HG03108 (cell line): ENCODE data around the gene APOC1.
"Not testable (repeated sequence)": the region's sequence is repeated elsewhere in the genome, so short reads cannot be mapped to it uniquely, and the experiment has no call there.

Experiments used
- ATAC-seq: cut with Tn5 transposase; IDR thresholded peaks from one replicate; pipeline ENCODE4 v1.9.1; 2021; ENCODE audit warnings: moderate library complexity; ENCODE audit not compliant: unreplicated experiment

The APOC1 gene

GRCh38 chr19:44912854-44913253, 1.6 kb upstream of the APOC1 start:
- no peak for ATAC-seq

- not testable (repeated sequence) for ATAC-seq
Observed at GRCh38 chr19:44913512-44914432, 636 bp upstream of the APOC1 start.

GRCh38 chr19:44924243-44924725, 9.9 kb downstream of the APOC1 start:
- ATAC-seq: no peak

DNA sequence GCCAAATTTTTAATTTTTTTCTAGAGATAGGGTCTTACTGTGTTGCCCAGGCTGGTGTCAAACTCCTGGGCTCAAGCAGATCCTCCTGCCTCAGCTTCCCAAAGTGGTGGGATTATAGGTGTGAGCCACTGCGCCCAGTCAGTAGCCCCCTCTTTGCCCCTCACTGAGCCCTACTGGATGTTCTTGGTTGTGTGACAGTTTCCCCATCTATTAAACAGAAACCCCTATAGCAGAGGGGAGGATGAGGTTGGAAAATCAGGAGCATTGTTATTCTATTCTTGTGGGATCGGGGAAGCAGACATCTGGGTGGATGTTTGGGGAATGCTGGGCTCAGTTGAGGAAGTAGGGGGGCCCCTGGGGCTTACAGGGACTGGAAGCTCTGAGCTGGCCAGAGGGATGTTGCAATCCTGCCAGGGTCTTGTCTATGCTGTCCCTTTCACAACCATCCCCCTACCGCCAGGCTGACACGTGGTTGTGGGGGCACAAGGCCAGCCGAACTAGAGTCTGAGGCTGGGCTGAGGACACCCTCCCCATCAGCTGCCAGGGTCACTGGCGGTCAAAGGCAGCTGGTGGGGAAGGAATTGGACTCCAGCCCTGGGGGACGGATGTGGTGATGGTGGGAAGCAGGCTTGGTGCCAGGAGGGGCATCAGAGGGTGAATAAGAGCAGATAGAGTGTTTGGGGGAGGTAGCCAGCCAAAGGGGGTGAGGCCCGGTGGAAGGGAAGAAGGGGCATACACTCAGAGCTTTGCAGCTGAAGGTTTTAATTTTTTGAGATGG, 10.9 kb downstream of the APOC1 start:
- no peak for ATAC-seq

- ATAC-seq: not testable (repeated sequence)
Observed at GRCh38 chr19:44926245-44927077, 12.1 kb downstream of the APOC1 start.

DNA sequence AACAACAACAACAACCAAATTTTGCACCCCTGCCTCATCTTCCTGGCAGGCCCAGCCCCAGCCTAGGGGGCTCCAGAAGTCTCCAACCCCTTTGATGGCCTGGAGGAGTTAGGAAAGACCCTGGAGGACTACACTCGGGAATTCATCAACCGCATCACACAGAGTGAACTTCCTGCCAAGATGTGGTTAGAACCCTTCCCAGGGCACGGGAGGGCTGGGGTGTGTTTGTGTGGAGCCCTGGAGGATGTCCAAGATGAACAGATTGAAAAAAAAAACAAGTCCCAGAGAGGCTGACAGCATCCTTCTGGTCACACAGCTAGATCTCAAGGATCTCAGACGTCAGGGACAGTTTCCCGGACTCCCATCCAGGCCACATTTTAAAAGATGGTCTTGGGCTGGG, 13.3 kb downstream of the APOC1 start:
- no peak for ATAC-seq

DNA sequence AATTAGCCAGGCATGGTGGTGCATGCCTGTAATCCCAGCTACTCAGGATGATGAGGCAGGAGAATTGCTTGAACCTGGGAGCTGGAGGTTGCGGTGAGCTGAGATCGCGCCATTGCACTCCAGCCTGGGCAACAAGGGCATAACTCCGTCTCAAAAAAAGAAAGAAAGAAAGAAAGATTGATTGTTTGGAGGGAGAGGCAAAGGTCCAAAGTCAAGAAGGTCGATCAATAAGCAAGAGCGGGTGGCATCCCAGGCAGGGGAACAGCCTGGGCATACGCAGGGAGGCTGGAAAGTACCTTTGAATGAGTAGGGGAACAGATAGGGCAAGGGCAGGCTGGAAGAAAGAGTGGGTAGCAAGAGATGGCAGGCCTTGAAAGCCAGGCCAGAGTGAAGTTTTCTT, 15.7 kb downstream of the APOC1 start:
- ATAC-seq: no peak

GRCh38 chr19:44931541-44931940, 17.1 kb downstream of the APOC1 start:
- ATAC-seq: no peak

- ATAC-seq: no peak
Observed at GRCh38 chr19:44939668-44940067, 25.3 kb downstream of the APOC1 start.

GRCh38 chr19:44942067-44942571, 27.7 kb downstream of the APOC1 start, which contains the start of gene APOC4:
Gene APOC4, plus strand, starts transcription at chr19:44942237. Its CDS starts 41 bp downstream, at chr19:44942278.
- ATAC-seq: no peak

DNA sequence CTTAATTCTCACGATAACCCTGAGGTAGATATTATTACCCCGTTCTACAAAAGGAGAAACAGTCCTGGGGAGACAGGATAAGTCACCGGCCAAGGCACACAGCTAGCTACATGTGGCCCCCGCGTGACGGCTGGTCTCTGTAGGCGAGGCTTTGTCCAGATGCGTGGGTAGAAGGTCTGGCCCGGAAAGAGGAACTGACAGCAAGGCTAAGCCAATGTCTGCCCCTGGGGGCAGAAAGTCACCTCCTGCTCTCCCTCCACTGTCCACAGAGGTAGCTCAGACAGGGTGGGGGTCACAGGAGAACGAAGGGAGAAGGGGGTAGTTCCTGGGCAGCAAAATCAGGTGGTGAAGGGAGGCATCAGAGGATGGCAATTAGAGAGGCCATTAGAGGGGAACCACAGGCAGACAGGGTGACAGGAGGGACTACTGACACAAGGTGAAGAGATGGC, 29.4 kb downstream of the APOC1 start:
- no peak for ATAC-seq

DNA sequence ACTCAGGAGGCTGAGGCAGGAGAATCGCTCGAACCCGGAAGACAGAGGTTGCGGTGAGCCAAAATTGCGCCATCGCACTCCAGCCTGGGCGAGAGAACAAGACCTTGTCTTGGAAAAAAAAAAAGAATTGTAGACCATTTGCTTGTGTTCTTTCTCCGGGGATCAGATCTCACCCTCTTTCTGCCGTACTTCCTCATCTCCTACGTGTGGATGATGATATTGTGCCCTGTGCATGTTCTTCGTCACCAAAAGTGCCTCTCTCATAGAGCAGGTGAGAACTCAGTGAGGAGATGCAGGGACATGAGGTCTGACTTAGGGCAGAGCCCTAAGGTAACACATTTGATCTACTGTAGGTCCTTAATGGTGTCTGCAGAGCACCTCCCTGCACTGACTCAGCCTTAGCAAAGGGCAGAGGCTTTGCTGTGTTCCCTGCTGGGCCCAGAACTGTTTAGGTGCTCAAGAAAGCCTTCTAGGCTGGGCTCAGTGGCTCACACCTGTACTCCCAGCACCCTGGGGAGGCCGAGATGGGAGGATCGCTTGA, 32.7 kb downstream of the APOC1 start:
- ATAC-seq: no peak

- ATAC-seq: no peak
Observed at GRCh38 chr19:44948237-44948636, 33.8 kb downstream of the APOC1 start.

DNA sequence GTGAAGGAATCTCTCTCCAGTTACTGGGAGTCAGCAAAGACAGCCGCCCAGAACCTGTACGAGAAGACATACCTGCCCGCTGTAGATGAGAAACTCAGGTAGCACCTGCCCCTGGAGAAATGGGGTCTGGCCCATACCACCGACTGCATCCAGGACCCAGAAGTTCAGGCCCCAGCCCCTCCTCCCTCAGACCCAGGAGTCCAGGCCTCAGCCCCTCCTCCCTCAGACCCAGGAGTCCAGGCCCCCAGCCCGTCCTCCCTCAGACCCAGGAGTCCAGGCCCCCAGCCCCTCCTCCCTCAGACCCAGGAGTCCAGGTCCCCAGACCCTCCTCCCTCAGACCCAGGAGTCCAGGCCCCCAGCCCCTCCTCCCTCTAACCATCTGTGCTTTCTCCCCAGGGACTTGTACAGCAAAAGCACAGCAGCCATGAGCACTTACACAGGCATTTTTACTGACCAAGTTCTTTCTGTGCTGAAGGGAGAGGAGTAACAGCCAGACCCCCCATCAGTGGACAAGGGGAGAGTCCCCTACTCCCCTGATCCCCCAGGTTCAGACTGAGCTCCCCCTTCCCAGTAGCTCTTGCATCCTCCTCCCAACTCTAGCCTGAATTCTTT, 34.5 kb downstream of the APOC1 start:
- ATAC-seq: no peak

- ATAC-seq: no peak
Observed at GRCh38 chr19:44949550-44949949, 35.1 kb downstream of the APOC1 start.

GRCh38 chr19:44951179-44952159, 37.1 kb downstream of the APOC1 start:
- ATAC-seq: no peak

- ATAC-seq: no peak
Observed at GRCh38 chr19:44954278-44954648, 39.9 kb downstream of the APOC1 start.

GRCh38 chr19:44954649-44955504, 40.5 kb downstream of the APOC1 start, which contains the start of gene CLPTM1:
Gene CLPTM1, plus strand, starts transcription at chr19:44955380. Its CDS starts 16 bp downstream, at chr19:44955396.
- peak; percentile 72 for ATAC-seq
